ENCODE measurements around the gene ANKS1B.
A peak's percentile ranks its signal among the peaks of the same experiment; 100 is the strongest.

ANKS1B gene

GRCh38 chr12:98727196-98727595 is 1257.5 kb downstream of the ANKS1B start:
- CTCF ChIA-PET: no interaction called here
- TF ChIP-seq, protein P1, sequence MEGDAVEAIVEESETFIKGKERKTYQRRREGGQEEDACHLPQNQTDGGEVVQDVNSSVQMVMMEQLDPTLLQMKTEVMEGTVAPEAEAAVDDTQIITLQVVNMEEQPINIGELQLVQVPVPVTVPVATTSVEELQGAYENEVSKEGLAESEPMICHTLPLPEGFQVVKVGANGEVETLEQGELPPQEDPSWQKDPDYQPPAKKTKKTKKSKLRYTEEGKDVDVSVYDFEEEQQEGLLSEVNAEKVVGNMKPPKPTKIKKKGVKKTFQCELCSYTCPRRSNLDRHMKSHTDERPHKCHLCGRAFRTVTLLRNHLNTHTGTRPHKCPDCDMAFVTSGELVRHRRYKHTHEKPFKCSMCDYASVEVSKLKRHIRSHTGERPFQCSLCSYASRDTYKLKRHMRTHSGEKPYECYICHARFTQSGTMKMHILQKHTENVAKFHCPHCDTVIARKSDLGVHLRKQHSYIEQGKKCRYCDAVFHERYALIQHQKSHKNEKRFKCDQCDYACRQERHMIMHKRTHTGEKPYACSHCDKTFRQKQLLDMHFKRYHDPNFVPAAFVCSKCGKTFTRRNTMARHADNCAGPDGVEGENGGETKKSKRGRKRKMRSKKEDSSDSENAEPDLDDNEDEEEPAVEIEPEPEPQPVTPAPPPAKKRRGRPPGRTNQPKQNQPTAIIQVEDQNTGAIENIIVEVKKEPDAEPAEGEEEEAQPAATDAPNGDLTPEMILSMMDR (conservative IDR thresholded peaks at IDR 0.05; ENCODE audit: low read depth): no peak

DNA sequence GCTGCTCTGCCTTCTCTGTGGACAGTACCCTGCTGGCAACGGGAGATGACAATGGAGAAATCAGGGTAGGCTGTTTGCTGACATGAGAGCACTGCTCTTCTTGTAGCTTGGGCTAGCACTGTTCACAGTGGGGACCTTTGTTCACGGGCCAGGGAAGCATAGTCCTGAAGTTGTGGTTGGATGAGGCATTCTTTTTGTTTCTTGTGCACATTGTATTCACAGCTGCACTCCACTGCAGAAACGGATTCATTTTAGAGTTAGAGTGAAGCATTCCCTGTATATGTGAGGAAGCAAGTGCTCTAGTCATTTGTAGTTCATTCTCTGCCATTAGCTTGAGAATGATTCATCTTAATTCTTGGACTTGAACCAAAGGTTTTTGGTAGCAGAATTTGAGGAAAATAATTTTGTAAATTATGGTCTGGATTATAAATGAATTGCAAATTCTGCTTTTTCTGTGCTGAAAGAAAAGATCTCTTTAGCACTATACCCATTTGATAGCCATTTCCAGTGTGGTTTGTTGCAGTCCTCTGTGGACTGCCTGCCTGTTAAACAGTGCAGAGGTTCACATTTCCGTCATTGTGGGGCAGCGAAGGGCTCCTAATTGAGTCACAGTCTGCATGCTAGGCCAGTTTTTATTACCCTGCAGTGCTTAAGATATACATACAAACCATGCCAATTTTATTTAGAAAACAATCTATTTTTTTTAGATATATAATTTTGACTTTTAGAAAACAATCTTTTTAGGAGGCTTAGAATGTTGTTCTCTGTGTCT is 1259.1 kb downstream of the ANKS1B start:
- peak; percentile 57 for DNase-seq (ENCODE audit: low spot score)
- H3K27ac ChIP-seq: no peak overlapping the region
- TF ChIP-seq, protein P1 (conservative IDR thresholded peaks at IDR 0.05; ENCODE audit: low read depth): peak; percentile 16; the same call in 1 of the 2 replicates
- ChIA-PET POLR2A (ENCODE audit: low non-redundant PET) (no interaction called here), CTCF (interaction anchor here (0.6 kb wide), 1 partner anchor 1370 kb away, joined by 3 read pairs; no protein-coding TSS in a partner anchor)

More at GRCh38 chr12:98727196-98727595, 1257.5 kb downstream of the ANKS1B start:
- no peak overlapping the region for H3K27ac ChIP-seq
- POLR2A ChIA-PET (ENCODE audit: low non-redundant PET): no interaction called here
- DNase-seq (ENCODE audit: low spot score): no peak

- H3K27ac ChIP-seq: no peak overlapping the region
- ChIA-PET CTCF (no interaction called here), POLR2A (ENCODE audit: low non-redundant PET) (no interaction called here)
- no peak for DNase-seq (ENCODE audit: low spot score)
- TF ChIP-seq, protein P1 (conservative IDR thresholded peaks at IDR 0.05; ENCODE audit: low read depth): no peak
Measured at GRCh38 chr12:98724384-98725155, 1260.2 kb downstream of the ANKS1B start.

GRCh38 chr12:98721204-98721702 is 1263.5 kb downstream of the ANKS1B start:
- no peak overlapping the region for H3K27ac ChIP-seq
- ChIA-PET POLR2A (ENCODE audit: low non-redundant PET) (no interaction called here), CTCF (no interaction called here)
- no peak for DNase-seq (ENCODE audit: low spot score)
- TF ChIP-seq, protein P1 (conservative IDR thresholded peaks at IDR 0.05; ENCODE audit: low read depth): no peak

DNA sequence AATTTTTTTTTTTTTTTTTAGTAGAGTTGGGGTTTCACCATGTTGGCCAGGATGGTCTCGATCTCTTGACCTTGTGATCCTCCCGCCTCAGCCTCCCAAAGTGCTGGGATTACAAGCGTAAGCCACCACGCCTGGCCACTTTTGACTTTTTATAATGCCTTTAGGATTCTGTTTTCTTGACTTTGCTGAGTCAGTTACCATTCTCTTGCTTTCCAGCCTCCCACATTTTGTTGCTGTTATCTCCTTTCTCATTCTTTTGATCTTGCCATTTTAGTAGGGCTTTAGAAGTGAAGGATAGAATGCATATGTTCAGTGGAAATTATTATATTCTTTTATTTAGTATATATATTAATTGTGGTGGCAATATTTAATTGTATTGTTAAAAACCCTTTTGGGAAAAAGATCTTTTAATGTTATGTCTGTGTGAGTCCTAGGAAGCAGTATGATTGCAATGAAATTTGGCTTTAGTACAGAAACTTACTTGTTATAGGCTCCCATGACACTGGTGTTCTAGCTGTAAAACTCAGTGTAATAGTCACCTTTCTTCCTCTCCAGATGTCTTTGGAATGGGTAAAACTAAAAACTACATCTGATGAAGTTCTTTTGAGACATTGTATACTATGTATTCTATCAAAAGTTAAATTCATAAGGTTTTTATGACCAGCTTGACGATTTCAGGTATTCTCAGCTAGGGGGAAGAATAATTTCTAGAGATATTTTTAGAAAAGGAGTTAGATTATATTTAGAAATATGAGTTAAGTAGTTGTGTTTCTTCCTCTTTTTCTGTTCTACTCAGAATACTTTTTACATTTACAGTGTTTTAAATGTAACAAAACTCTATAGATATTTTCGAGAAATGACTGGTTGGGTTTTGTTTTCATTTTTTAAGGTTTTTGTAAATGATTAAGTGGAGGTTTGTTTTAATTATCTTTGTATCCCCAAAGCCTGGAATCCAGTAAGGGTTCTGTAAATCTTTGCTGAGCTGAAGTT is 1264.9 kb downstream of the ANKS1B start:
- POLR2A ChIA-PET (ENCODE audit: low non-redundant PET): no interaction called here
- CTCF ChIA-PET: interaction anchor here (0.6 kb wide), 1 partner anchor 279 kb away, joined by 3 read pairs; no protein-coding TSS in a partner anchor
- no peak for DNase-seq (ENCODE audit: low spot score)
- no peak overlapping the region for H3K27ac ChIP-seq
- TF ChIP-seq, protein P1 (conservative IDR thresholded peaks at IDR 0.05; ENCODE audit: low read depth): no peak
